CD14-positive monocyte (primary cell): ENCODE results near the gene ITGAL. TPM values are rescaled to one million over a fixed set of nuclear protein-coding genes. Genes with fewer than 3 reads are reported as not detected.

Source experiments
- DNase-seq, 3 donors: peaks; one replicate each; pipeline ENCODE4 v3.0.0-alpha.2; 2011 to 2022
- H2AFZ ChIP-seq: 2 replicates; pipeline ENCODE4 v1.6.0; 2012; ENCODE audit warnings: mild to moderate bottlenecking, low read depth, low read length, inconsistent platforms; ENCODE audit not compliant: insufficient read depth, poor library complexity, severe bottlenecking
- H3K27ac ChIP-seq, 2 donors: 1 replicate in 1 of 2; 2 replicates in 1 of 2; pipeline ENCODE4 v1.5.1; 2012 to 2013; ENCODE audit warnings: low read length in 2 of 2, control low read depth in 1 of 2, inconsistent platforms in 1 of 2, low read depth in 1 of 2, mild to moderate bottlenecking in 1 of 2
- H3K27me3 ChIP-seq, 2 donors: one replicate each; pipeline versions ENCODE4 v1.6.0 to v1.6.1; 2011 to 2013; ENCODE audit warnings: low read length in 2 of 2; ENCODE audit not compliant: control insufficient read depth in 2 of 2, insufficient read depth in 2 of 2
- H3K36me3 ChIP-seq, 2 donors: replicated peaks in 1 of 2; 1 replicate in 1 of 2; 2 replicates in 1 of 2; pipeline versions ENCODE4 v1.5.1 to v1.6.1; 2012 to 2013; ENCODE audit warnings: low read length in 2 of 2, control low read depth in 1 of 2, inconsistent platforms in 1 of 2, mild to moderate bottlenecking in 1 of 2; ENCODE audit not compliant: insufficient read depth in 2 of 2, control insufficient read depth in 1 of 2
- H3K4me1 ChIP-seq, 2 donors: 1 replicate in 1 of 2; 2 replicates in 1 of 2; pipeline versions ENCODE4 v1.5.1 to v1.6.1; 2012 to 2013; ENCODE audit warnings: low read length in 2 of 2, control low read depth in 1 of 2, inconsistent platforms in 1 of 2, mild to moderate bottlenecking in 1 of 2, moderate library complexity in 1 of 2; ENCODE audit not compliant: insufficient read depth in 2 of 2, control insufficient read depth in 1 of 2
- H3K4me2 ChIP-seq: replicated peaks from 2 replicates; pipeline ENCODE3; 2012; ENCODE audit warnings: low read length, moderate library complexity, mild to moderate bottlenecking; ENCODE audit not compliant: poor library complexity, severe bottlenecking; ENCODE audit errors: extremely low read depth
- H3K4me3 ChIP-seq, 3 experiments: fragments of 200-600 bp in 1 of 3; sonication (generic) in 1 of 3; replicated peaks in 1 of 3; 1 replicate in 2 of 3; 2 replicates in 1 of 3; pipeline ENCODE4 v1.5.1; 2011 to 2013; ENCODE audit warnings: low read length in 3 of 3, mild to moderate bottlenecking in 3 of 3, control low read depth in 2 of 3, low read depth in 2 of 3, inconsistent platforms in 1 of 3, moderate library complexity in 1 of 3
- H3K79me2 ChIP-seq: 2 replicates; pipeline ENCODE4 v1.6.0; 2012; ENCODE audit warnings: mild to moderate bottlenecking, control low read depth, inconsistent platforms, low read length, moderate library complexity; ENCODE audit not compliant: insufficient read depth
- H3K9ac ChIP-seq: 2 replicates; pipeline ENCODE4 v1.6.0; 2017; ENCODE audit warnings: low read length, mild to moderate bottlenecking; ENCODE audit not compliant: insufficient read depth, poor library complexity, severe bottlenecking
- H3K9me3 ChIP-seq, 2 donors: replicated peaks in 1 of 2; 1 replicate in 1 of 2; 2 replicates in 1 of 2; pipeline versions ENCODE4 v1.5.1 to v1.6.1; 2012 to 2013; ENCODE audit warnings: low read length in 2 of 2, control low read depth in 1 of 2; ENCODE audit not compliant: control insufficient read depth in 1 of 2, insufficient read depth in 1 of 2
- H4K20me1 ChIP-seq: 2 replicates; pipeline ENCODE4 v1.6.0; 2012; ENCODE audit warnings: mild to moderate bottlenecking, low read length, control low read depth, moderate library complexity; ENCODE audit not compliant: insufficient read depth
- H3K27ac Mint-ChIP-seq, 7 donors: one replicate each; pipeline ENCODE4 v1.8.0; 2020; ENCODE audit warnings: mild to moderate bottlenecking in 7 of 7, mixed read lengths in 7 of 7, moderate library complexity in 6 of 7, inconsistent platforms in 2 of 7
- H3K27me3 Mint-ChIP-seq, 3 donors: one replicate each; pipeline ENCODE4 v1.8.0; 2021 to 2022; ENCODE audit warnings: low read depth in 3 of 3, mild to moderate bottlenecking in 3 of 3, mixed read lengths in 3 of 3, moderate library complexity in 3 of 3, inconsistent platforms in 1 of 3
- H3K36me3 Mint-ChIP-seq, 2 donors: one replicate each; pipeline ENCODE4 v1.8.0; 2020; ENCODE audit warnings: mixed read lengths in 2 of 2, inconsistent platforms in 1 of 2, mild to moderate bottlenecking in 1 of 2
- H3K4me1 Mint-ChIP-seq: one replicate; pipeline ENCODE4 v1.8.0; 2020; ENCODE audit warnings: mild to moderate bottlenecking, mixed read lengths
- H3K4me3 Mint-ChIP-seq, 2 donors: one replicate each; pipeline ENCODE4 v1.8.0; 2020; ENCODE audit warnings: mild to moderate bottlenecking in 2 of 2, mixed read lengths in 2 of 2, moderate library complexity in 1 of 2
- H3K9me3 Mint-ChIP-seq, 7 donors: one replicate each; pipeline ENCODE4 v1.8.0; 2020 to 2022; ENCODE audit warnings: mixed read lengths in 7 of 7, mild to moderate bottlenecking in 6 of 7, moderate library complexity in 6 of 7, inconsistent platforms in 2 of 7
- WGBS: methylation state at CpG from one replicate; pipeline ENCODE4 v1.1.5; 2013; ENCODE audit warnings: missing lambda C conversion rate; ENCODE audit not compliant: insufficient coverage; 5-methylcytosine and 5-hydroxymethylcytosine counted together
- intact Hi-C, 2 donors: fragments of 100-400 bp; cut with micrococcal nuclease; formaldehyde crosslinking; loops; one replicate each; pipeline versions ENCODE4 v1.15.0 to v1.15.1; 2023
- polyA plus RNA-seq, 3 donors: library from polyadenylated mRNA; depleted of rRNA in 1 of 3; unstranded in 2 of 3; stranded (reverse) in 1 of 3; fragments of 300-500 nt in 2 of 3; fragments of >200 nt in 1 of 3; fragmentation: Illumina TruSeq in 2 of 3; gene quantifications; 1 replicate in 2 of 3; 2 replicates in 1 of 3; pipeline ENCODE4 v1.2.3, GENCODE V29; 2012 to 2021
- TF ChIP-seq, protein P1 (sequence below): fragments of 200-600 bp; IDR thresholded peaks from one replicate; pipeline ENCODE4 v1.8.0; 2022; ENCODE audit warnings: antibody characterized with exemption, mild to moderate bottlenecking

ITGAL gene
- polyA plus RNA-seq, 3 donors, result 56.8 to 474 (median 109) TPM

DNA sequence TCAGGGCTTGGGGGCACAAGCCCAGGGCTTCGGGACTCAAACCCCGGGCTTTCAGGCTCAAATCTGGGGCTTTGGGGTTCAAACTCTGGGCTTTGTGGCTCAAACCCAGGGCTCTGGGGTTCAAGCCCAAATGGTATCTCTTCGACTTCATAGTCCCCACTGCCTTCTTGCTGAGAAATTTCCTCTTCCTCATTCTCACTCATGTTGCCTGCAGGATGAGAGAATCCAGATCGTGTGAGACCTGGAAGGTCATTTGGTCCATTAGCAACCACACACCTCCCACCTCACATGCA, 53.2 kb downstream of the ITGAL start:
- Mint-ChIP-seq H3K27ac (peak overlapping the region; percentile 51 to 91 (median 72)), H3K4me1 (peaks cover 29% of the 10 kb centered on the region), H3K9me3 (peaks cover 0 to 2% (median 0%) of the 10 kb centered on the region in 7 donors), H3K4me3 (peak overlapping the region; percentile 97), H3K27me3 (peaks cover 0 to 4% (median 0%) of the 10 kb centered on the region in 3 donors), H3K36me3 (peaks cover 20 to 24% of the 10 kb centered on the region in 2 donors)
- Histone ChIP-seq H3K4me2 (peak overlapping the region; percentile 99), H3K27ac (peak overlapping the region; percentile 8 to 28), H3K4me1 (peaks cover 28 to 39% of the 10 kb centered on the region in 2 donors), H3K9me3 (no peaks in the 10 kb centered on the region), H3K79me2 (peaks cover 4% of the 10 kb centered on the region), H2AFZ (peak overlapping the region; percentile 96), H4K20me1 (peaks cover 28% of the 10 kb centered on the region), H3K9ac (peak overlapping the region; percentile 53), H3K36me3 (peaks cover 13 to 25% of the 10 kb centered on the region in 2 donors), H3K4me3 (peak overlapping the region; percentile 59 to 93 (median 74)), H3K27me3 (no peaks in the 10 kb centered on the region)
- intact Hi-C loops, result loop anchor here (2.0 to 5.0 kb wide), 5 partner anchors 33 to 87 kb away; partner anchors contain the start of genes ZNF785 (in 2 of the 2), SEPHS2 (in 1 of the 2), ZNF689 (in 1 of the 2) and ZNF764 (in 1 of the 2)
- peak in 2 of 3 donors; percentile 7 to 19 for DNase-seq
- TF ChIP-seq, protein P1, sequence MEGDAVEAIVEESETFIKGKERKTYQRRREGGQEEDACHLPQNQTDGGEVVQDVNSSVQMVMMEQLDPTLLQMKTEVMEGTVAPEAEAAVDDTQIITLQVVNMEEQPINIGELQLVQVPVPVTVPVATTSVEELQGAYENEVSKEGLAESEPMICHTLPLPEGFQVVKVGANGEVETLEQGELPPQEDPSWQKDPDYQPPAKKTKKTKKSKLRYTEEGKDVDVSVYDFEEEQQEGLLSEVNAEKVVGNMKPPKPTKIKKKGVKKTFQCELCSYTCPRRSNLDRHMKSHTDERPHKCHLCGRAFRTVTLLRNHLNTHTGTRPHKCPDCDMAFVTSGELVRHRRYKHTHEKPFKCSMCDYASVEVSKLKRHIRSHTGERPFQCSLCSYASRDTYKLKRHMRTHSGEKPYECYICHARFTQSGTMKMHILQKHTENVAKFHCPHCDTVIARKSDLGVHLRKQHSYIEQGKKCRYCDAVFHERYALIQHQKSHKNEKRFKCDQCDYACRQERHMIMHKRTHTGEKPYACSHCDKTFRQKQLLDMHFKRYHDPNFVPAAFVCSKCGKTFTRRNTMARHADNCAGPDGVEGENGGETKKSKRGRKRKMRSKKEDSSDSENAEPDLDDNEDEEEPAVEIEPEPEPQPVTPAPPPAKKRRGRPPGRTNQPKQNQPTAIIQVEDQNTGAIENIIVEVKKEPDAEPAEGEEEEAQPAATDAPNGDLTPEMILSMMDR, result no peak
- 46% methylated on average over 4 of the region's 4 CpGs for WGBS

DNA sequence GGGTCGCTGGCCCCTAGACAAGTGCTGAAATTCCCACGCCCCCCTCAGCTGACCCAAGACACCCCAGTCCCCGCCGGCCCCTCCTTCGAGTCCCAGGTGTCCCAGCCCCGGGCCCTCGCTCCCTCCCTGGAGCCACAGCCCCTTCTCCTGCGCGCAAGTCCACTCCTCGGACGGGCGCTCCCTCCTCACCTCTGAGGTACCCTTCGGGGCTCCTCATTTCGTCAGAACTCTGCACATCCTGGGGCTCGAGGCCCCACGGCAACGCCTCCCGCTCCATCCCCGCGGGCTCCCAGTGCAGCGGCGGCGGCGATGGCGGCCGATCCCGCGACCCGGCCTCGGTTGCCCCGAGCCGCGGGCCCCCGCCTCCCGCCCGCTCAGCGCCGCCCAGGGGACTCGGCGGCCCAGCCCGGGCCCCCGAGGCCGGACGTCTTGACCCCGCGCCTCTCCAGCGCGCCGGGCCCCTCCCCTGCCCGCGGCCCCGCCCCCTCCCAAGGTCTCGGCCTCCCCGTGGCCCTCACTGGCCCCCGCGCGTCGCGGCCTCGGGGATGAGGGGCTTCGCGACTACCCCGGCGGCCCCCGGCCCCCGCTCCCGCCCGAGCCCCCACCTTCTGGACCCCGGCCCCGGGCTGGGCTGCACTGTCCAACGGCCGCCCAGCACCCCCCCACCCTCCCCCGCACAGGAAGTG, 53.7 kb downstream of the ITGAL start, which contains the start of gene ZNF768:
ZNF768 (minus strand) TSS at position 430 of the 686 bp plus-strand sequence; CDS start at position 277, 153 bp downstream.
- H3K4me3 Mint-ChIP-seq, result peak within 1 kb of the TSS; percentile 97
- peak in 2 of 3 donors; percentile 6 to 21 for DNase-seq
- Histone ChIP-seq H3K27ac (peak within 1 kb of the TSS; percentile 85 to 87), H3K9ac (peak within 1 kb of the TSS; percentile 80), H3K4me3 (peak within 1 kb of the TSS; percentile 59 to 93 (median 74)), H3K36me3 (peaks cover 17 to 26% of the 10 kb centered on the region in 2 donors), H3K27me3 (no peaks in the 10 kb centered on the region), H3K4me2 (peak within 1 kb of the TSS; percentile 99), H3K79me2 (peaks cover 4% of the 10 kb centered on the region), H2AFZ (peak within 1 kb of the TSS; percentile 96), H3K4me1 (peaks cover 28 to 39% of the 10 kb centered on the region in 2 donors), H4K20me1 (peaks cover 26% of the 10 kb centered on the region), H3K9me3 (no peaks in the 10 kb centered on the region)
- H3K36me3 Mint-ChIP-seq, result peaks cover 24 to 26% of the 10 kb centered on the region in 2 donors
- TF ChIP-seq, protein P1, result no peak
- peaks cover 29% of the 10 kb centered on the region for H3K4me1 Mint-ChIP-seq
- peak within 1 kb of the TSS; percentile 92 to 97 (median 97) for H3K27ac Mint-ChIP-seq
- H3K9me3 Mint-ChIP-seq, result peaks cover 0 to 2% (median 0%) of the 10 kb centered on the region in 7 donors
- under 1% methylated on average over 47 of the region's 73 CpGs for WGBS
- intact Hi-C loops, result loop anchor here (2.0 to 5.0 kb wide), 5 partner anchors 33 to 86 kb away; partner anchors contain the start of genes ZNF785 (in 2 of the 2), SEPHS2 (in 1 of the 2), ZNF689 (in 1 of the 2) and ZNF764 (in 1 of the 2)
- peaks cover 0 to 4% (median 0%) of the 10 kb centered on the region in 3 donors for H3K27me3 Mint-ChIP-seq
